Peyer's patch (tissue), 4 donors: ENCODE measurements around the gene LGALSL. TPM values are rescaled to one million over a fixed set of nuclear protein-coding genes. Genes with fewer than 3 reads are reported as not detected.

Experiments
- DNase-seq, 3 donors: peaks; one replicate each; pipeline ENCODE4 v3.0.0-alpha.2; 2017 to 2019
- H3K27ac ChIP-seq, 4 donors: fragments of 200-600 bp; sonication (generic); one replicate each; pipeline ENCODE4 v1.5.1; 2016 to 2019
- H3K27me3 ChIP-seq, 2 donors: fragments of 200-600 bp; sonication (generic); one replicate each; pipeline ENCODE4 v1.5.1; 2019
- H3K36me3 ChIP-seq, 3 donors: fragments of 200-600 bp; sonication (generic); one replicate each; pipeline ENCODE4 v1.5.1; 2016 to 2019
- H3K4me1 ChIP-seq, 4 donors: fragments of 200-600 bp; sonication (generic); one replicate each; pipeline ENCODE4 v1.5.1; 2016 to 2019
- H3K4me3 ChIP-seq, 4 donors: fragments of 200-600 bp; sonication (generic); 1 replicate in 3 of 4; 2 replicates in 1 of 4; pipeline ENCODE4 v1.5.1; 2016 to 2019; ENCODE audit warnings: mild to moderate bottlenecking in 1 of 4
- H3K9me3 ChIP-seq, 4 donors: fragments of 200-600 bp; sonication (generic); one replicate each; pipeline ENCODE4 v1.5.1; 2016 to 2019; ENCODE audit warnings: mild to moderate bottlenecking in 1 of 4
- POLR2A ChIP-seq, 2 donors: fragments of 450-650 bp; IDR thresholded peaks; one replicate each; pipeline ENCODE4 v1.5.1; 2017; ENCODE audit warnings: antibody characterized with exemption in 2 of 2, mild to moderate bottlenecking in 2 of 2, moderate library complexity in 2 of 2
- total RNA-seq, 4 donors: library from RNA; depleted of rRNA; stranded (reverse); fragments of >200 nt; gene quantifications; one replicate each; pipeline ENCODE4 v1.1.0, GENCODE V29; 2016
- TF ChIP-seq, protein P1 (sequence below), 6 experiments: fragments of 450-650 bp in 4 of 6; fragments of 200-600 bp in 2 of 6; sonication (generic) in 1 of 6; IDR thresholded peaks; one replicate each; pipeline ENCODE4 v1.5.1; 2017 to 2019; ENCODE audit warnings: antibody characterized with exemption in 6 of 6, mild to moderate bottlenecking in 3 of 6, moderate library complexity in 1 of 6

Gene LGALSL
- total RNA-seq, 4 donors from 2014 or later = 17.8 to 56.1 (median 31.5) TPM

DNA sequence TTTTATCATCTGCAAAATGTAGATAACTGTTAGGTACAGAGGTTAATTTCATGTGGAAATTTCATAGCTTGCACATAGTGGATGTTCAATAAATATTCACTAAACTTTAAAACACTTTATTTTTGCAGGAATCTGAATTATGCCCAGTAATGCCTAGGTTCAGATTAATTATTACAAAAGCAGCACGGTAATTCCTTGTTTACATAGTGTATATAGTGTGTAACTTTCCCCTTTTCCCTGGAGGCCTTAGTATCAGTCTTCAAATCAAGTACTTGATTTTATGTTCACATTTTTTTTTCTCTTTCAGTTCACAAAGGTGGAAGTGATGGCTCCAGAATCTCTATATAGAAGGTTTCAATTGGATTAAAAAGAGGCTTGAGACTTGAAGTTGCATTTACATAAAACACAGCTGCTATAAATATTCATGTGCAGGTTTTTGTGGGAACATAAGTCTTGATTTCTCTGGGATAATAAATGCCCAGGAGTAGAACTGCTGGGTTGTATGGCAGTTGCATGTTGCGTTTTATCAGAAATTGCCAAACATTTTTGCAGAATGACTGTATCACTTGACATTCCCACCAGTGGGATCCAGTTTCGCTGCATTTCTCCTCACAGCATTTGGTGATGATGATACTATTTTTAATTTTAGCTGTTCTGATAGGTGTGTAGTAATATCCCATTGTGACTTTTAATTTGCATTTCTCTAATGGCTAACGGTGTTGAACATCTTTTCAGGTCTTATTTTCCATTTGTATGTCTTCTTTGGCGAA lies 27.6 kb upstream of the LGALSL start:
- DNase-seq = no peak
- no peak overlapping the region for H3K27ac ChIP-seq

GRCh38 chr2:64434039-64434657 lies 19.8 kb upstream of the LGALSL start:
- H3K4me1 ChIP-seq = no peaks in the 10 kb centered on the region
- TF ChIP-seq, protein P1, sequence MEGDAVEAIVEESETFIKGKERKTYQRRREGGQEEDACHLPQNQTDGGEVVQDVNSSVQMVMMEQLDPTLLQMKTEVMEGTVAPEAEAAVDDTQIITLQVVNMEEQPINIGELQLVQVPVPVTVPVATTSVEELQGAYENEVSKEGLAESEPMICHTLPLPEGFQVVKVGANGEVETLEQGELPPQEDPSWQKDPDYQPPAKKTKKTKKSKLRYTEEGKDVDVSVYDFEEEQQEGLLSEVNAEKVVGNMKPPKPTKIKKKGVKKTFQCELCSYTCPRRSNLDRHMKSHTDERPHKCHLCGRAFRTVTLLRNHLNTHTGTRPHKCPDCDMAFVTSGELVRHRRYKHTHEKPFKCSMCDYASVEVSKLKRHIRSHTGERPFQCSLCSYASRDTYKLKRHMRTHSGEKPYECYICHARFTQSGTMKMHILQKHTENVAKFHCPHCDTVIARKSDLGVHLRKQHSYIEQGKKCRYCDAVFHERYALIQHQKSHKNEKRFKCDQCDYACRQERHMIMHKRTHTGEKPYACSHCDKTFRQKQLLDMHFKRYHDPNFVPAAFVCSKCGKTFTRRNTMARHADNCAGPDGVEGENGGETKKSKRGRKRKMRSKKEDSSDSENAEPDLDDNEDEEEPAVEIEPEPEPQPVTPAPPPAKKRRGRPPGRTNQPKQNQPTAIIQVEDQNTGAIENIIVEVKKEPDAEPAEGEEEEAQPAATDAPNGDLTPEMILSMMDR (IDR thresholded peaks at IDR 0.05) = no peak
- no peak for TF ChIP-seq POLR2A (IDR thresholded peaks at IDR 0.05)
- no peak overlapping the region for H3K4me3 ChIP-seq
- no peaks in the 10 kb centered on the region for H3K9me3 ChIP-seq
- H3K36me3 ChIP-seq = no peaks in the 10 kb centered on the region
- no peaks in the 10 kb centered on the region for H3K27me3 ChIP-seq
- DNase-seq = no peak
- no peak overlapping the region for H3K27ac ChIP-seq

More for the DNA sequence above, 27.6 kb upstream of the LGALSL start:
- Histone ChIP-seq H3K36me3 (no peaks in the 10 kb centered on the region), H3K4me3 (no peak overlapping the region), H3K9me3 (no peaks in the 10 kb centered on the region), H3K27me3 (no peaks in the 10 kb centered on the region), H3K4me1 (peaks cover 0 to 13% (median 0%) of the 10 kb centered on the region in 4 donors)
- no peak for TF ChIP-seq POLR2A (IDR thresholded peaks at IDR 0.05)
- TF ChIP-seq, protein P1 (IDR thresholded peaks at IDR 0.05) = no peak

- Histone ChIP-seq H3K4me3 (no peak overlapping the region), H3K36me3 (no peaks in the 10 kb centered on the region), H3K27ac (no peak overlapping the region), H3K9me3 (no peaks in the 10 kb centered on the region), H3K27me3 (no peaks in the 10 kb centered on the region), H3K4me1 (peaks cover 0 to 3% (median 0%) of the 10 kb centered on the region in 4 donors)
- no peak for TF ChIP-seq POLR2A (IDR thresholded peaks at IDR 0.05)
- TF ChIP-seq, protein P1 (IDR thresholded peaks at IDR 0.05) = no peak
- DNase-seq = no peak
These were observed 16.1 kb upstream of the LGALSL start for GRCh38 chr2:64437883-64438282.

DNA sequence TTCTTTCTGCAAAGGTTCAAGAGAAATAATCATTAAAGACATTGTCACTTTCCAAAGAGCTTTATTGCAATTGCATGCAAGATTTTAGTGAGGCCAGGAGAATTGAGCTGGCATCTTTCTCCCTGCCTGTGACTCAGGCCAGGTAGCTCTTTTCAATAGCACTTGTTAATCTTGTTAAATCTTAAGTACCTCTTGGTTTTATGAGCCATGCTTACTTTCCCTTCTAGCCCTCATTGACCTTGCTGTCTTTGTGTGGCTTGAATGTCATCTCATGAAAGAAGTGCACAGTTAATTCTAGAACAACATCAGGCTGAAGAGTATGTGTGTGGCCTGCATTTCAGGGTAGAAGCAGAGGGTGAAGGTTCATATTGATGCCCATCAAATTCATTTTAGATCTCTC lies 14.8 kb upstream of the LGALSL start:
- TF ChIP-seq POLR2A (IDR thresholded peaks at IDR 0.05) = no peak
- TF ChIP-seq, protein P1 (IDR thresholded peaks at IDR 0.05) = no peak
- H3K36me3 ChIP-seq = no peaks in the 10 kb centered on the region
- H3K27me3 ChIP-seq = no peaks in the 10 kb centered on the region
- H3K4me3 ChIP-seq = no peak overlapping the region
- no peaks in the 10 kb centered on the region for H3K9me3 ChIP-seq
- DNase-seq = no peak
- H3K27ac ChIP-seq = no peak overlapping the region
- peaks cover 0 to 3% (median 0%) of the 10 kb centered on the region in 4 donors for H3K4me1 ChIP-seq

DNA sequence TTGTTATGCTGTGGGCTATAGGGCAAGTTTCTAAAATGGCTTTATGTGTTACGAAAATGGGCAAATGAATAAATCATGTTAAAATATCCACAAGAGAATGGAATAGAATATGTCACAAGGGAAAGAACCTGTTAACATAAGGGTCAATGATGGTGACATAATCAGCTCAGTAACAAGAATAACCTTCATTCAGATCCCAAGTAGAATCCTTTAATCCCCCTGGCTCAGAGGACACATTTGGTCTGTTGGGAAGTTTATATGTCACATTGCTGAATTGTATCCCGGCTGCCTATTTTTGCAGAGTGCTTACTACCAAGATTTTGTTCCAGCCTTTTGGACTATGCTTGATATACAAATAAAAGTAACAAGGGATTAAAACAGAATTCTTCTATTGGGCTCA lies 13.1 kb upstream of the LGALSL start:
- Histone ChIP-seq H3K27me3 (no peaks in the 10 kb centered on the region), H3K4me3 (no peak overlapping the region), H3K36me3 (no peaks in the 10 kb centered on the region), H3K27ac (no peak overlapping the region), H3K9me3 (no peaks in the 10 kb centered on the region), H3K4me1 (peaks cover 0 to 3% (median 0%) of the 10 kb centered on the region in 4 donors)
- TF ChIP-seq, protein P1 (IDR thresholded peaks at IDR 0.05) = no peak
- no peak for TF ChIP-seq POLR2A (IDR thresholded peaks at IDR 0.05)
- DNase-seq = no peak
